Fibroblast of lung (primary cell): Measurements from ENCODE around the gene SULT1C4. TPM values are rescaled to one million over a fixed set of nuclear protein-coding genes. Genes with fewer than 3 reads are reported as not detected.

Experiments used
- DNase-seq, 2 donors: peaks; one replicate each; pipeline versions ENCODE4 v3.0.0 to v3.0.0-alpha.2; 2010; ENCODE audit warnings: low read depth in 2 of 2
- H2AFZ ChIP-seq: 2 replicates; pipeline ENCODE4 v1.5.1; 2012; ENCODE audit warnings: low read length, control low read depth, inconsistent platforms
- H3K27ac ChIP-seq: 2 replicates; pipeline ENCODE4 v1.5.1; 2011; ENCODE audit warnings: low read length, control low read depth; ENCODE audit not compliant: insufficient read depth
- H3K27me3 ChIP-seq: 2 replicates; pipeline ENCODE4 v1.5.1; 2011; ENCODE audit warnings: mild to moderate bottlenecking, low read length; ENCODE audit not compliant: control insufficient read depth, insufficient read depth
- H3K36me3 ChIP-seq: 2 replicates; pipeline ENCODE4 v1.5.1; 2011; ENCODE audit warnings: low read length; ENCODE audit not compliant: control insufficient read depth, insufficient read depth
- H3K4me1 ChIP-seq: 2 replicates; pipeline ENCODE4 v1.5.1; 2011; ENCODE audit warnings: low read length; ENCODE audit not compliant: control insufficient read depth, insufficient read depth; ENCODE audit errors: extremely low read depth
- H3K4me2 ChIP-seq: 2 replicates; pipeline ENCODE4 v1.5.1; 2011; ENCODE audit warnings: low read length, control low read depth; ENCODE audit not compliant: insufficient read depth; ENCODE audit errors: extremely low read depth
- H3K4me3 ChIP-seq, 4 experiments: fragments of 200-600 bp in 1 of 4; sonication (generic) in 1 of 4; replicated peaks in 1 of 4; 2 replicates each; pipeline ENCODE4 v1.5.1; 2011 to 2016; ENCODE audit warnings: low read length in 4 of 4, low read depth in 3 of 4, mild to moderate bottlenecking in 3 of 4, control low read depth in 2 of 4, inconsistent platforms in 1 of 4, mixed read lengths in 1 of 4; ENCODE audit not compliant: insufficient read depth in 1 of 4; ENCODE audit errors: control extremely low read depth in 1 of 4
- H3K79me2 ChIP-seq: 2 replicates; pipeline ENCODE4 v1.5.1; 2012; ENCODE audit warnings: mild to moderate bottlenecking, low read length, inconsistent platforms; ENCODE audit not compliant: control insufficient read depth, insufficient read depth
- H3K9ac ChIP-seq: 2 replicates; pipeline ENCODE4 v1.5.1; 2011; ENCODE audit warnings: mild to moderate bottlenecking, low read length, control low read depth; ENCODE audit not compliant: insufficient read depth
- H3K9me3 ChIP-seq: 2 replicates; pipeline ENCODE4 v1.5.1; 2012; ENCODE audit warnings: low read depth, low read length; ENCODE audit not compliant: control insufficient read depth, insufficient read depth
- H4K20me1 ChIP-seq: 2 replicates; pipeline ENCODE4 v1.5.1; 2011; ENCODE audit warnings: low read length; ENCODE audit not compliant: control insufficient read depth, insufficient read depth; ENCODE audit errors: extremely low read depth
- EZH2 ChIP-seq: IDR thresholded peaks from 2 replicates; pipeline ENCODE4 v1.5.1; 2012; ENCODE audit warnings: low read length, control low read depth, mild to moderate bottlenecking; ENCODE audit errors: missing control alignments
- polyA plus RNA-seq, 2 donors: library from polyadenylated mRNA; depleted of rRNA in 1 of 2; stranded (reverse) in 1 of 2; unstranded in 1 of 2; fragments of >200 nt; gene quantifications; 2 replicates each; pipeline ENCODE4 v1.2.1, GENCODE V29; 2011 to 2012; ENCODE audit warnings: missing spikeins in 1 of 2
- total RNA-seq: library from RNA; depleted of rRNA; stranded (reverse); fragments of >200 nt; gene quantifications from 2 replicates; pipeline ENCODE4 v1.2.1, GENCODE V29; 2014
- TF ChIP-seq, protein P1 (sequence below), 2 donors: IDR thresholded peaks in 1 of 2; conservative IDR thresholded peaks in 1 of 2; 1 replicate in 1 of 2; 2 replicates in 1 of 2; pipeline ENCODE4 v1.5.1; 2011 to 2012; ENCODE audit warnings: low read length in 2 of 2, control low read depth in 1 of 2, inconsistent platforms in 1 of 2, low read depth in 1 of 2, mild to moderate bottlenecking in 1 of 2

The SULT1C4 gene
- total and polyA plus RNA-seq, 2 donors (not counting 1 experiment from before 2014, with no cell fraction given) = 0.14 to 0.50 TPM

DNA sequence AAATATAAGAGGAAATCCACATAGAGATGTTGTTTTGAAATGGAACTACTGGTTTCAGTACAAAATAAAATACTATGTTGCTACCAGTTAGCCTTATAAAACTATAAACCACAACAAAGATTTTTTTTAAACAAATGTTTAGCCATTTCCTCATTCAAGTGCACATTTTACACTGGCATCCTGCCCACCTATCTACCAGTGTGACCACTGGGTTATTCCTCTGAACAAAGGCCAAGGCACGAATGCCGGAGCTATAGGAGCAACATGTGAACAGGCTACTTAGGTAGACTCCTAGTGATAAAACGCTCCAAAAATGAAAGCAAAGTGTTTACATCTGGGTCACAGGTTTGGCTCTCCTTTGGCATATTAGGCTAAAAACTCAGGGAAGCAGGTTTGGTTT is 31.8 kb upstream of the SULT1C4 start:
- Histone ChIP-seq H3K4me3 (no peak overlapping the region), H3K27me3 (peaks cover 3% of the 10 kb centered on the region), H3K4me2 (no peak overlapping the region), H3K9me3 (no peaks in the 10 kb centered on the region), H3K79me2 (no peaks in the 10 kb centered on the region), H2AFZ (no peak overlapping the region), H4K20me1 (no peaks in the 10 kb centered on the region), H3K27ac (no peak overlapping the region), H3K9ac (no peak overlapping the region), H3K36me3 (no peaks in the 10 kb centered on the region), H3K4me1 (no peaks in the 10 kb centered on the region)
- no peak for DNase-seq
- no peak for TF ChIP-seq EZH2
- TF ChIP-seq, protein P1, sequence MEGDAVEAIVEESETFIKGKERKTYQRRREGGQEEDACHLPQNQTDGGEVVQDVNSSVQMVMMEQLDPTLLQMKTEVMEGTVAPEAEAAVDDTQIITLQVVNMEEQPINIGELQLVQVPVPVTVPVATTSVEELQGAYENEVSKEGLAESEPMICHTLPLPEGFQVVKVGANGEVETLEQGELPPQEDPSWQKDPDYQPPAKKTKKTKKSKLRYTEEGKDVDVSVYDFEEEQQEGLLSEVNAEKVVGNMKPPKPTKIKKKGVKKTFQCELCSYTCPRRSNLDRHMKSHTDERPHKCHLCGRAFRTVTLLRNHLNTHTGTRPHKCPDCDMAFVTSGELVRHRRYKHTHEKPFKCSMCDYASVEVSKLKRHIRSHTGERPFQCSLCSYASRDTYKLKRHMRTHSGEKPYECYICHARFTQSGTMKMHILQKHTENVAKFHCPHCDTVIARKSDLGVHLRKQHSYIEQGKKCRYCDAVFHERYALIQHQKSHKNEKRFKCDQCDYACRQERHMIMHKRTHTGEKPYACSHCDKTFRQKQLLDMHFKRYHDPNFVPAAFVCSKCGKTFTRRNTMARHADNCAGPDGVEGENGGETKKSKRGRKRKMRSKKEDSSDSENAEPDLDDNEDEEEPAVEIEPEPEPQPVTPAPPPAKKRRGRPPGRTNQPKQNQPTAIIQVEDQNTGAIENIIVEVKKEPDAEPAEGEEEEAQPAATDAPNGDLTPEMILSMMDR (conservative IDR thresholded peaks at IDR 0.05 in 1 of 2, IDR thresholded peaks at IDR 0.05 in 1 of 2; ENCODE audit: low read depth in 1 of 2, low read length in 2 of 2) = no peak

DNA sequence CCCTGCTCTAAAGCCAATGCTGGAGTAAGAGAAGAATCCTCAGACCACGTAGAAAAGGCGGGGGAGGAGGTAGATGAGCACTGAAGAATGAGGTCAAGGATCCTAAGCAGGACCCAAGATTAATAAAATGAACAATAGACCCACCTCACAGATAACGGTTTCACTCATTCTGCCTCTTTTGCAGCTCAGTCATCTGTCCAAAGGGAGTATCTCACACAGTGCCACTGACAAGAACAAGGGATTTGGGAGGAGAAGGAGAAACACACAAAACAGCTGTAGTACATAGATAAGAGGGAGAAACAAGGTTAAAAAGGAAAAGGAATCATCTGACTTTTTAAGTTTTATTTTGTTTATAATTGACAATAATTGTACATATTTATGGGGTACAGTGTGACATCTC is 30.9 kb upstream of the SULT1C4 start:
- Histone ChIP-seq H3K9me3 (no peaks in the 10 kb centered on the region), H3K4me3 (no peak overlapping the region), H3K4me2 (no peak overlapping the region), H3K9ac (no peak overlapping the region), H3K36me3 (no peaks in the 10 kb centered on the region), H3K27me3 (peaks cover 3% of the 10 kb centered on the region), H2AFZ (no peak overlapping the region), H4K20me1 (no peaks in the 10 kb centered on the region), H3K4me1 (no peaks in the 10 kb centered on the region), H3K27ac (no peak overlapping the region), H3K79me2 (no peaks in the 10 kb centered on the region)
- TF ChIP-seq EZH2 = no peak
- TF ChIP-seq, protein P1 (conservative IDR thresholded peaks at IDR 0.05 in 1 of 2, IDR thresholded peaks at IDR 0.05 in 1 of 2; ENCODE audit: low read depth in 1 of 2, low read length in 2 of 2) = no peak
- no peak for DNase-seq

DNA sequence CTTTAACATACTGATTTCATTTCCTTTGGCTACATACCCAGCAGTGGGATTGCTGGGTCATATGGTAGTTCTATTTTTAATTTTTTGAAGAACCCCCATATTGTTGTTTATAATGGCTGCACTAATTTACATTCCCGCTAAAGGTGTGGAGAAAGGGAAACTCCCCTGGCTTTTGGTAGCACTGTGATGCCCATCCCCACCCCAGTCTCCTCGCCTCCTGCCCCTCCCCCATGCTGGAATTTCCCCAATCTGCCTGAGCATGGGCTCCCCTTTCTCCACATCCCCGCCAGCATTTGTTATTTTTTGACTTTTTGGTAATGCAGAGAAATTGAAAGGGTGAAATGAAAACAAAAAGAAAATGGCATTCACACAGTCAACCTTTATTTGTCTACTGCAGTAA is 30.0 kb upstream of the SULT1C4 start:
- Histone ChIP-seq H3K27ac (no peak overlapping the region), H3K4me1 (no peaks in the 10 kb centered on the region), H3K27me3 (peaks cover 3% of the 10 kb centered on the region), H3K36me3 (no peaks in the 10 kb centered on the region), H2AFZ (no peak overlapping the region), H3K4me2 (no peak overlapping the region), H3K9ac (no peak overlapping the region), H3K4me3 (no peak overlapping the region), H3K79me2 (no peaks in the 10 kb centered on the region), H3K9me3 (no peaks in the 10 kb centered on the region), H4K20me1 (no peaks in the 10 kb centered on the region)
- DNase-seq = no peak
- TF ChIP-seq, protein P1 (conservative IDR thresholded peaks at IDR 0.05 in 1 of 2, IDR thresholded peaks at IDR 0.05 in 1 of 2; ENCODE audit: low read depth in 1 of 2, low read length in 2 of 2) = no peak
- TF ChIP-seq EZH2 = no peak
